Activated naive CD4-positive, alpha-beta T cell treated with anti-CD3 and anti-CD28 coated beads for 36 hours (primary cell): ENCODE measurements around the gene SGK1. TPM values are rescaled to one million over a fixed set of nuclear protein-coding genes. Genes with fewer than 3 reads are reported as not detected.
"Not testable (repeated sequence)": the region's sequence is repeated elsewhere in the genome, so short reads cannot be mapped to it uniquely, and the experiment has no call there.

Experiments used
- CTCF ChIA-PET: fragments of 350-600 bp; sonication (Branson Sonifier 250); formaldehyde crosslinking; loops from one replicate; lab custom pipeline; 2021; ENCODE audit warnings: antibody characterized with exemption; lab: Charles Lee
- DNase-seq: peaks from one replicate; pipeline ENCODE4 v3.0.0-alpha.2; 2020
- H3K27ac Mint-ChIP-seq: one replicate; pipeline ENCODE4 v1.8.0; 2021; ENCODE audit warnings: mild to moderate bottlenecking, mixed read lengths
- H3K27me3 Mint-ChIP-seq: one replicate; pipeline ENCODE4 v1.8.0; 2021; ENCODE audit warnings: low read depth, mixed read lengths
- H3K36me3 Mint-ChIP-seq: one replicate; pipeline ENCODE4 v1.8.0; 2021; ENCODE audit warnings: low read depth, mixed read lengths
- H3K4me1 Mint-ChIP-seq: one replicate; pipeline ENCODE4 v1.8.0; 2021; ENCODE audit warnings: low read depth, mixed read lengths
- H3K4me3 Mint-ChIP-seq: one replicate; pipeline ENCODE4 v1.8.0; 2021; ENCODE audit warnings: mild to moderate bottlenecking, moderate library complexity, mixed read lengths
- H3K9me3 Mint-ChIP-seq: one replicate; pipeline ENCODE4 v1.8.0; 2021; ENCODE audit warnings: mixed read lengths
- intact Hi-C: fragments of 100-400 bp; cut with micrococcal nuclease; formaldehyde crosslinking; loops from one replicate; pipeline ENCODE4 v1.15.1; 2023
- total RNA-seq, 2 experiments: library from RNA; stranded (reverse); gene quantifications; one replicate each; pipeline ENCODE4 v1.2.3, GENCODE V29; 2021

SGK1 gene
- total RNA-seq, 2 experiments from 2014 or later: 202 to 208 TPM

DNA sequence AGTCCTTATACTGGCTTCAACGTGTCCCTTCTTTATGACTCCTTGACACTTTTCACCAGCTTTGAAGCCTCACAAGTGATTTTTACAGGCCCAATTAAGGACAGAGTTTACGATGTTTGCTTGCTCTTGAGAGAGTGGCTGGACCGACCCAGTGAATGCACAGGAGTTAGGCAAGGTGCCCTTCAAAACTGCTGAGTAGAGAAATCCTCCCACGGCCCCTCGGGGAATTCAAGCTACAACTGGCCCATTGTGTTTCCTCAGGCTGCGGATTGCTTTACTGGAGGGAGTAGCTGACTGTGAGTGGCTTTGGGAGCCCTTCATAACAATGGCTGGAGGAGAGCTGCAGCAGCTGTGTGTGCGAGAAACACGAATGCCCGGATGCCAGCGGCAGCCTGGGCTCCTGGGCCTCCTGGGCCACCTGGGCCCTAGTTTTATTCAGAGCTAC is 50.0 kb downstream of the SGK1 start:
- intact Hi-C loops: no loop called here
- CTCF ChIA-PET: no interaction called here
- no peaks in the 10 kb centered on the region for H3K27me3 Mint-ChIP-seq
- H3K36me3 Mint-ChIP-seq: no peaks in the 10 kb centered on the region
- peaks cover 15% of the 10 kb centered on the region for H3K4me1 Mint-ChIP-seq
- H3K27ac Mint-ChIP-seq: no peak overlapping the region
- no peaks in the 10 kb centered on the region for H3K9me3 Mint-ChIP-seq
- no peak overlapping the region for H3K4me3 Mint-ChIP-seq
- DNase-seq: no peak

DNA sequence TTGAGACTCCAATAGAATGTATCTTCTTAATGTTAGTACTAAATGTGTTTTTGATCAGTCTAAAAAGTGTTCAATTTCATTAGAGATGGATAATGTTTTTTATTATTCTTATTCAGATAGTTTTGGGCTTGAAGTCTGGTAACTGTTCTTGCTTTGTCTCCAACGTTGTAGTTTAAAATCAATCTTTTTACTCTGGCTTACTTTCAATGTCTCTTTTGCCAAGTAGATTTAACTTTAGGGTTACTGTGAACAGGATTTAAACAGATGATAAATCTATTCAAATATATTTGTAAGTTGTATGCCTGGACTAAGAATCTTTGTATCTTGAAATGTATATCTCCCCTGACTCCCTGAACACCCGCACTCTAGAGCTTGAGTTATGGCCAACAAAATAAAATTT is 51.1 kb downstream of the SGK1 start:
- Mint-ChIP-seq H3K9me3 (no peaks in the 10 kb centered on the region), H3K27me3 (no peaks in the 10 kb centered on the region), H3K4me1 (peaks cover 8% of the 10 kb centered on the region), H3K4me3 (no peak overlapping the region), H3K36me3 (no peaks in the 10 kb centered on the region), H3K27ac (no peak overlapping the region)
- CTCF ChIA-PET: no interaction called here
- intact Hi-C loops: no loop called here
- DNase-seq: no peak

GRCh38 chr6:134261766-134262165 is 56.1 kb downstream of the SGK1 start:
- H3K27ac Mint-ChIP-seq: no peak overlapping the region
- peaks cover 1% of the 10 kb centered on the region for H3K4me1 Mint-ChIP-seq
- H3K9me3 Mint-ChIP-seq: no peaks in the 10 kb centered on the region
- no peaks in the 10 kb centered on the region for H3K36me3 Mint-ChIP-seq
- CTCF ChIA-PET: interaction anchor here (1.6 kb wide), 1 partner anchor 9 kb away, joined by 3 read pairs; no protein-coding TSS in a partner anchor
- no peak for DNase-seq
- H3K27me3 Mint-ChIP-seq: no peaks in the 10 kb centered on the region
- no peak overlapping the region for H3K4me3 Mint-ChIP-seq
- intact Hi-C loops: no loop called here

DNA sequence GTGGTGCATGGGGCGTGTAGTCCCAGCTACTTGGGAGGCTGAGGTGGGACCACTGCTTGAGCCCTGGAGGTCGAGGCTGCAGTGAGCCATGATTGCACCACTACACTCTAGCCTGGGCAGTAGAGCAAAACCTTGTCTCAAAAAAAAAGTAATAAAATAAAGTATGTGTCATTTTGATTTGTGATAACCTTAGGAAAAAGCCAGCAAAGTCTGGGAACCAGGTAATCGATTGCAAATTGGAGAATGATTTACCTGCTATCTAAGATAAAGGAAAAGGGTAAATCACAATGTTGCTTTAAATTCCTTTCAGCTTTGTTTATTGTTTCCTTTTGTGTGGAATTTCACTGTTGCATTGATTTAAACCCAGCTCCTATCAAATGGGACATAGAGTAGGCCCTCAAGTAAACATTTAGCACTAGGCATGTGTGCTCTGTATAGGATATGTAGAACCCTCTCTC is 59.0 kb downstream of the SGK1 start:
- H3K27ac Mint-ChIP-seq: no peak overlapping the region
- DNase-seq: no peak
- intact Hi-C loops: no loop called here
- no peak overlapping the region for H3K4me3 Mint-ChIP-seq
- peaks cover 4% of the 10 kb centered on the region for H3K4me1 Mint-ChIP-seq
- no peaks in the 10 kb centered on the region for H3K9me3 Mint-ChIP-seq
- H3K27me3 Mint-ChIP-seq: no peaks in the 10 kb centered on the region
- no peaks in the 10 kb centered on the region for H3K36me3 Mint-ChIP-seq
- CTCF ChIA-PET: interaction anchor here (1.3 kb wide), 1 partner anchor 10 kb away, joined by 4 read pairs; no protein-coding TSS in a partner anchor

GRCh38 chr6:134257516-134257915 is 60.4 kb downstream of the SGK1 start:
- CTCF ChIA-PET: no interaction called here
- no peaks in the 10 kb centered on the region for H3K27me3 Mint-ChIP-seq
- no peaks in the 10 kb centered on the region for H3K9me3 Mint-ChIP-seq
- peaks cover 4% of the 10 kb centered on the region for H3K4me1 Mint-ChIP-seq
- no peak overlapping the region for H3K4me3 Mint-ChIP-seq
- DNase-seq: no peak
- H3K36me3 Mint-ChIP-seq: no peaks in the 10 kb centered on the region
- H3K27ac Mint-ChIP-seq: no peak overlapping the region
- intact Hi-C loops: no loop called here

- CTCF ChIA-PET: no interaction called here
- Mint-ChIP-seq H3K36me3 (no peaks in the 10 kb centered on the region), H3K4me3 (no peak overlapping the region), H3K9me3 (no peaks in the 10 kb centered on the region), H3K4me1 (peaks cover 5% of the 10 kb centered on the region), H3K27ac (no peak overlapping the region), H3K27me3 (no peaks in the 10 kb centered on the region)
- intact Hi-C loops: no loop called here
- DNase-seq: no peak
Observed at GRCh38 chr6:134256862-134257261, 61.0 kb downstream of the SGK1 start.

- H3K36me3 Mint-ChIP-seq, H3K4me3 Mint-ChIP-seq, CTCF ChIA-PET, intact Hi-C loops, H3K27ac Mint-ChIP-seq, H3K9me3 Mint-ChIP-seq, H3K27me3 Mint-ChIP-seq, DNase-seq: not testable (repeated sequence)
- peaks cover 13% of the 10 kb centered on the region for H3K4me1 Mint-ChIP-seq
Observed at GRCh38 chr6:134255280-134255679, 62.6 kb downstream of the SGK1 start.

GRCh38 chr6:134254118-134254517 is 63.8 kb downstream of the SGK1 start:
- intact Hi-C loops: no loop called here
- Mint-ChIP-seq H3K4me3 (no peak overlapping the region), H3K27me3 (no peaks in the 10 kb centered on the region), H3K9me3 (no peaks in the 10 kb centered on the region), H3K27ac (no peak overlapping the region), H3K4me1 (peaks cover 24% of the 10 kb centered on the region), H3K36me3 (peaks cover 3% of the 10 kb centered on the region)
- DNase-seq: no peak
- CTCF ChIA-PET: interaction anchor here (1.2 kb wide), 1 partner anchor 76 kb away, joined by 3 read pairs; no protein-coding TSS in a partner anchor

GRCh38 chr6:134253681-134254080 is 64.2 kb downstream of the SGK1 start:
- H3K36me3 Mint-ChIP-seq: peaks cover 3% of the 10 kb centered on the region
- no peak overlapping the region for H3K27ac Mint-ChIP-seq
- no peak overlapping the region for H3K4me3 Mint-ChIP-seq
- intact Hi-C loops: no loop called here
- CTCF ChIA-PET: interaction anchor here (1.2 to 2.1 kb wide), 2 partner anchors 75 to 387 kb away, joined by 3 to 6 read pairs; no protein-coding TSS in a partner anchor
- H3K4me1 Mint-ChIP-seq: peaks cover 29% of the 10 kb centered on the region
- DNase-seq: no peak
- H3K9me3 Mint-ChIP-seq: no peaks in the 10 kb centered on the region
- no peaks in the 10 kb centered on the region for H3K27me3 Mint-ChIP-seq

GRCh38 chr6:134251320-134251719 is 66.6 kb downstream of the SGK1 start:
- Mint-ChIP-seq H3K27ac (no peak overlapping the region), H3K9me3 (no peaks in the 10 kb centered on the region), H3K4me3 (no peak overlapping the region), H3K27me3 (no peaks in the 10 kb centered on the region), H3K36me3 (peaks cover 3% of the 10 kb centered on the region), H3K4me1 (peaks cover 44% of the 10 kb centered on the region)
- intact Hi-C loops: no loop called here
- no peak for DNase-seq
- CTCF ChIA-PET: no interaction called here

DNA sequence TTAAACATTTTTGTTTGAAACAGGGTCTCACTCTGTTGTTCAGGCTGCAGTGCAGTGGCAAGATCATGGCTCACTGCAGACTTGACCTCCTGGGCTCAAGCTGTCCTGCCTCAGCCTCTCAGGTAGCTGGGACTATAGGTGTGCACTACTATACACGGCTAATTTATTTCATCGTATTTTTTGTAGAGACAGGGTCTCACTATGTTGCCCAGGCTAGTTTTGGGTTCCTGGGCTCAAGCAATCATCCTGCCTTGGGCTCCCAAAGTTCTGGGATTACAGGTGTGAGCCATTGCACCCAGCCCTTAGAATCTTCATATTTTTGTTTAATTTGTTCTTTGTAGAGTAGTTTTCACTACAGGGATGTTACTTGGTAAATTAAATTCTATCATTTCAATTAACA is 67.1 kb downstream of the SGK1 start:
- Mint-ChIP-seq H3K4me1 (peaks cover 49% of the 10 kb centered on the region), H3K27me3 (no peaks in the 10 kb centered on the region), H3K4me3 (no peak overlapping the region), H3K27ac (peak overlapping the region; percentile 97), H3K9me3 (no peaks in the 10 kb centered on the region), H3K36me3 (peaks cover 3% of the 10 kb centered on the region)
- intact Hi-C loops: no loop called here
- CTCF ChIA-PET: no interaction called here
- DNase-seq: no peak

- Mint-ChIP-seq H3K4me3 (peak overlapping the region; percentile 48), H3K4me1 (peaks cover 57% of the 10 kb centered on the region), H3K27me3 (no peaks in the 10 kb centered on the region), H3K9me3 (no peaks in the 10 kb centered on the region), H3K27ac (peak overlapping the region; percentile 97), H3K36me3 (peaks cover 3% of the 10 kb centered on the region)
- intact Hi-C loops: loop anchor here (5.0 kb wide), 4 partner anchors 298 to 912 kb away; partner anchors contain the start of genes HBS1L and TBPL1
- CTCF ChIA-PET: interaction anchor here (0.9 to 1.7 kb wide), 5 partner anchors 9 to 73 kb away, joined by 3 to 4 read pairs (median 4); no protein-coding TSS in a partner anchor
- DNase-seq: no peak
Observed at GRCh38 chr6:134249759-134250602, 67.9 kb downstream of the SGK1 start.
